ENCODE data around the gene SLC35A4.

- TF ChIP-seq EZH2 (IDR thresholded peaks at IDR 0.05; ENCODE audit: insufficient read depth, poor library complexity, severe bottlenecking) (no peak), EZH2phosphoT487 (IDR thresholded peaks at IDR 0.05; ENCODE audit: insufficient read depth, low read depth) (no peak)
Measured at GRCh38 chr5:140545606-140546005, 19.0 kb upstream of the SLC35A4 start.

All from GM23248 (cell line).